H1 (cell line): ENCODE data around the gene DARS1. TPM values are rescaled to one million over a fixed set of nuclear protein-coding genes. Genes with fewer than 3 reads are reported as not detected.

Source experiments
- CTCF ChIA-PET: fragments of 300-600 bp; sonication (Branson Sonifier 250); formaldehyde crosslinking; loops from one replicate; lab custom pipeline; 2021; ENCODE audit not compliant: partially characterized antibody; lab: Charles Lee
- POLR2A ChIA-PET: fragments of 300-600 bp; sonication (Branson Sonifier 250); formaldehyde crosslinking; loops from one replicate; lab custom pipeline; 2021; ENCODE audit warnings: inconsistent platforms; ENCODE audit not compliant: partially characterized antibody; lab: Charles Lee
- DNase-seq, 2 experiments: peaks; one replicate each; pipeline versions ENCODE4 v3.0.0 to v3.0.0-alpha.2; 2010 to 2022; ENCODE audit warnings: low spot score in 2 of 2, low read depth in 1 of 2, mixed read lengths in 1 of 2
- FAIRE-seq: peaks from 2 replicates; lab custom pipeline; 2011; peaks lifted over from hg19 to GRCh38; lab: Jason Lieb, UNC
- H2AFZ ChIP-seq: 2 replicates; pipeline ENCODE4 v1.8.1; 2012; ENCODE audit warnings: low read length, inconsistent platforms
- H2AK5ac ChIP-seq: 2 replicates; pipeline ENCODE4 v1.6.1; 2013; ENCODE audit warnings: low read depth, low read length
- H2BK120ac ChIP-seq: replicated peaks from 2 replicates; pipeline ENCODE3; 2013; ENCODE audit warnings: low read depth, low read length, inconsistent platforms
- H2BK12ac ChIP-seq: 2 replicates; pipeline ENCODE4 v1.6.1; 2013; ENCODE audit warnings: low read depth, low read length
- H2BK15ac ChIP-seq: 2 replicates; pipeline ENCODE4 v1.6.1; 2013; ENCODE audit warnings: low read length
- H2BK20ac ChIP-seq: 2 replicates; pipeline ENCODE4 v1.6.1; 2013; ENCODE audit warnings: low read length
- H2BK5ac ChIP-seq: 2 replicates; pipeline ENCODE4 v1.6.1; 2013; ENCODE audit warnings: low read depth, low read length
- H3K14ac ChIP-seq: 2 replicates; pipeline ENCODE4 v1.6.1; 2013; ENCODE audit warnings: inconsistent platforms; ENCODE audit not compliant: insufficient read length
- H3K18ac ChIP-seq: 2 replicates; pipeline ENCODE4 v1.6.1; 2013; ENCODE audit warnings: low read length; ENCODE audit errors: extremely low read depth
- H3K23ac ChIP-seq: 2 replicates; pipeline ENCODE4 v1.6.1; 2013; ENCODE audit warnings: inconsistent platforms; ENCODE audit not compliant: insufficient read length
- H3K23me2 ChIP-seq: 2 replicates; pipeline ENCODE4 v1.6.1; 2013; ENCODE audit warnings: low read depth, low read length
- H3K27ac ChIP-seq: 2 replicates; pipeline ENCODE4 v1.6.1; 2011; ENCODE audit warnings: low read depth, low read length, inconsistent platforms
- H3K27me3 ChIP-seq, 4 experiments: replicated peaks in 1 of 4; 1 replicate in 1 of 4; 2 replicates in 3 of 4; pipeline versions ENCODE4 v1.6.1 to v1.8.1; 2011 to 2013; ENCODE audit warnings: low read length in 3 of 4, mild to moderate bottlenecking in 3 of 4, inconsistent platforms in 2 of 4, mixed read lengths in 2 of 4, moderate library complexity in 1 of 4; ENCODE audit not compliant: control insufficient read depth in 3 of 4, insufficient read depth in 3 of 4; ENCODE audit errors: extremely low read depth in 1 of 4
- H3K36me3 ChIP-seq, 4 experiments: 2 replicates each; pipeline versions ENCODE4 v1.6.1 to v1.8.1; 2011 to 2013; ENCODE audit warnings: mild to moderate bottlenecking in 4 of 4, low read length in 3 of 4, moderate library complexity in 2 of 4, control low read depth in 1 of 4, inconsistent platforms in 1 of 4; ENCODE audit not compliant: insufficient read depth in 4 of 4, control insufficient read depth in 2 of 4
- H3K4ac ChIP-seq: replicated peaks from 2 replicates; pipeline ENCODE3; 2013; ENCODE audit warnings: low read length, low read depth, mixed read lengths, inconsistent platforms; ENCODE audit not compliant: insufficient read length
- H3K4me1 ChIP-seq, 4 experiments: replicated peaks in 1 of 4; 1 replicate in 1 of 4; 2 replicates in 3 of 4; pipeline versions ENCODE4 v1.6.1 to v1.8.1; 2011 to 2013; ENCODE audit warnings: low read length in 3 of 4, inconsistent platforms in 2 of 4, mixed read lengths in 1 of 4; ENCODE audit not compliant: insufficient read depth in 4 of 4, control insufficient read depth in 3 of 4
- H3K4me2 ChIP-seq, 2 experiments: 2 replicates each; pipeline versions ENCODE4 v1.6.1 to v1.8.1; 2011 to 2013; ENCODE audit warnings: low read depth in 2 of 2, low read length in 2 of 2, control low read depth in 1 of 2, inconsistent platforms in 1 of 2, mild to moderate bottlenecking in 1 of 2; ENCODE audit not compliant: insufficient read depth in 1 of 2
- H3K4me3 ChIP-seq, 4 experiments: fragments of 200-600, 300-600 bp in 1 of 4; sonication (generic), shearing (Covaris generic), sonication (Bioruptor Twin) in 1 of 4; 2 replicates each; pipeline versions ENCODE4 v1.5.1 to v1.8.1; 2011 to 2016; ENCODE audit warnings: low read length in 4 of 4, low read depth in 3 of 4, control low read depth in 2 of 4, inconsistent platforms in 2 of 4, mild to moderate bottlenecking in 2 of 4, mixed read lengths in 1 of 4, moderate library complexity in 1 of 4; ENCODE audit not compliant: insufficient read depth in 2 of 4; ENCODE audit errors: extremely low read depth in 1 of 4
- H3K56ac ChIP-seq: replicated peaks from 2 replicates; pipeline ENCODE3; 2013; ENCODE audit warnings: low read depth, mild to moderate bottlenecking, mixed read lengths, low read length, inconsistent platforms; ENCODE audit not compliant: insufficient read length
- H3K79me1 ChIP-seq: 2 replicates; pipeline ENCODE4 v1.6.1; 2013; ENCODE audit warnings: low read depth, low read length, control low read depth
- H3K79me2 ChIP-seq, 2 experiments: 2 replicates each; pipeline versions ENCODE4 v1.6.1 to v1.8.1; 2012 to 2013; ENCODE audit warnings: low read length in 2 of 2, mild to moderate bottlenecking in 2 of 2, inconsistent platforms in 1 of 2; ENCODE audit not compliant: insufficient read depth in 2 of 2, control insufficient read depth in 1 of 2
- H3K9ac ChIP-seq, 4 experiments: replicated peaks in 1 of 4; 1 replicate in 1 of 4; 2 replicates in 3 of 4; pipeline versions ENCODE4 v1.6.1 to v1.8.1; 2011 to 2013; ENCODE audit warnings: low read depth in 3 of 4, low read length in 3 of 4, control low read depth in 2 of 4, mild to moderate bottlenecking in 2 of 4, moderate library complexity in 2 of 4, inconsistent platforms in 1 of 4; ENCODE audit errors: extremely low read depth in 1 of 4
- H3K9me3 ChIP-seq, 2 experiments: 2 replicates each; pipeline versions ENCODE4 v1.6.1 to v1.8.1; 2012 to 2013; ENCODE audit warnings: mild to moderate bottlenecking in 2 of 2, moderate library complexity in 2 of 2, control low read depth in 1 of 2, inconsistent platforms in 1 of 2, low read depth in 1 of 2, low read length in 1 of 2, mixed read lengths in 1 of 2; ENCODE audit not compliant: insufficient read depth in 2 of 2
- H4K20me1 ChIP-seq, 2 experiments: replicated peaks in 1 of 2; 2 replicates each; pipeline versions ENCODE3 to v1.8.1; 2011 to 2013; ENCODE audit warnings: inconsistent platforms in 2 of 2, low read length in 2 of 2, mild to moderate bottlenecking in 1 of 2; ENCODE audit not compliant: insufficient read depth in 2 of 2, control insufficient read depth in 1 of 2
- H4K5ac ChIP-seq: 2 replicates; pipeline ENCODE4 v1.6.1; 2013; ENCODE audit warnings: low read length, low read depth, mixed read lengths, inconsistent platforms; ENCODE audit not compliant: insufficient read length
- H4K8ac ChIP-seq: 2 replicates; pipeline ENCODE4 v1.8.0; 2013; ENCODE audit warnings: mild to moderate bottlenecking, moderate library complexity, low read length, inconsistent platforms; ENCODE audit not compliant: insufficient read depth; ENCODE audit errors: extremely low read depth
- H4K91ac ChIP-seq: replicated peaks from 2 replicates; pipeline ENCODE3; 2013; ENCODE audit warnings: low read length, mixed read lengths, inconsistent platforms; ENCODE audit not compliant: insufficient read length
- CBX5 ChIP-seq: fragments of 300-800, 300-1000 bp; sonication (generic); IDR thresholded peaks from 2 replicates; pipeline ENCODE4 v1.7.1; 2016; ENCODE audit warnings: antibody characterized with exemption, low read length, low read depth
- HDAC2 ChIP-seq, 2 experiments: fragments of 300-600 bp in 1 of 2; sonication (generic) in 1 of 2; IDR thresholded peaks; 2 replicates each; pipeline ENCODE4 v1.6.1; 2011 to 2012; ENCODE audit warnings: low read depth in 2 of 2, low read length in 2 of 2, mild to moderate bottlenecking in 2 of 2, moderate library complexity in 2 of 2, borderline replicate concordance in 1 of 2, inconsistent platforms in 1 of 2
- SIRT6 ChIP-seq: IDR thresholded peaks from one replicate; pipeline ENCODE4 v1.7.1; 2012; ENCODE audit warnings: low read length, inconsistent platforms
- SP2 ChIP-seq: IDR thresholded peaks from 2 replicates; pipeline ENCODE4 v1.6.1; 2012; ENCODE audit warnings: mild to moderate bottlenecking, low read length, inconsistent platforms
- SP4 ChIP-seq: IDR thresholded peaks from 2 replicates; pipeline ENCODE4 v1.6.1; 2012; ENCODE audit warnings: low read length, inconsistent platforms
- WGBS, 2 experiments: shearing (Covaris generic) in 1 of 2; methylation state at CpG; one replicate each; pipeline versions ENCODE4 v1.1.6 to v1.1.7; 2013 to 2015; ENCODE audit warnings: low lambda C conversion rate in 2 of 2, mixed read lengths in 2 of 2, inconsistent platforms in 1 of 2, low coverage in 1 of 2, missing lambda C conversion rate in 1 of 2; ENCODE audit not compliant: insufficient replicate concordance in 2 of 2, insufficient coverage in 1 of 2, insufficient read length in 1 of 2; ENCODE audit errors: extremely low coverage in 1 of 2, missing lambda C conversion rate in 1 of 2; 5-methylcytosine and 5-hydroxymethylcytosine counted together
- polyA plus RNA-seq, 7 experiments: library from polyadenylated mRNA; depleted of rRNA in 3 of 7; stranded (reverse) in 5 of 7; unstranded in 2 of 7; fragments of >200 nt in 5 of 7; fragments of 200-250 nt in 2 of 7; gene quantifications; 1 replicate in 5 of 7; 2 replicates in 1 of 7; 4 replicates in 1 of 7; pipeline versions ENCODE4 v1.2.1 to v1.2.3, GENCODE V29; 2011 to 2013; ENCODE audit warnings: missing spikeins in 2 of 7, mixed read lengths in 2 of 7
- total RNA-seq: library from RNA; stranded (reverse); fragmentation: NEBNext Ultra II Directional; extraction: Animal tissue kit (Norgen Biotek cat#: 25700); gene quantifications from 2 replicates; pipeline ENCODE4 v1.2.1, GENCODE V29; 2021
- TF ChIP-seq, protein P1 (sequence below): IDR thresholded peaks from 2 replicates; pipeline ENCODE4 v1.6.1; 2011; ENCODE audit warnings: low read length, improper control_type of control experiment

Gene DARS1
- total and polyA plus RNA-seq, 2 of the 8 experiments (the other 6 are each of a cell fraction or from before 2014, with no cell fraction given): 61.7 to 85.9 TPM

- H4K5ac ChIP-seq: no peak overlapping the region
- no peak overlapping the region for H4K91ac ChIP-seq
- no peak overlapping the region for H2BK20ac ChIP-seq
- no peak overlapping the region for H3K56ac ChIP-seq
- H3K9me3 ChIP-seq: no peaks in the 10 kb centered on the region
- no peak overlapping the region for H3K14ac ChIP-seq
- no peak overlapping the region for H2AK5ac ChIP-seq
- no peak overlapping the region for H2BK15ac ChIP-seq
- H3K9ac ChIP-seq: no peak overlapping the region
- H2BK12ac ChIP-seq: no peak overlapping the region
- H3K36me3 ChIP-seq: no peaks in the 10 kb centered on the region
- H3K27ac ChIP-seq: no peak overlapping the region
- H4K20me1 ChIP-seq: no peaks in the 10 kb centered on the region
- H3K27me3 ChIP-seq: no peaks in the 10 kb centered on the region
- no peak for FAIRE-seq
- POLR2A ChIA-PET: no interaction called here
- no peak overlapping the region for H3K4me3 ChIP-seq
- no peak overlapping the region for H2AFZ ChIP-seq
- H3K4me2 ChIP-seq: no peak overlapping the region
- no peak overlapping the region for H2BK120ac ChIP-seq
- DNase-seq: no peak
- no peak overlapping the region for H4K8ac ChIP-seq
- whole genome bisulfite sequencing, 2 experiments: 95% methylated on average over 5 of the region's 5 CpGs; no CpG with 5 or more reads in 1 of the 2 experiments
- H3K4ac ChIP-seq: no peak overlapping the region
- TF ChIP-seq SP4 (no peak), SIRT6 (no peak), CBX5 (no peak), HDAC2 (IDR thresholded peaks at IDR 0.05; ENCODE audit: borderline replicate concordance in 1 of 2, low read depth in 2 of 2, low read length in 2 of 2) (no peak), SP2 (no peak)
- TF ChIP-seq, protein P1, sequence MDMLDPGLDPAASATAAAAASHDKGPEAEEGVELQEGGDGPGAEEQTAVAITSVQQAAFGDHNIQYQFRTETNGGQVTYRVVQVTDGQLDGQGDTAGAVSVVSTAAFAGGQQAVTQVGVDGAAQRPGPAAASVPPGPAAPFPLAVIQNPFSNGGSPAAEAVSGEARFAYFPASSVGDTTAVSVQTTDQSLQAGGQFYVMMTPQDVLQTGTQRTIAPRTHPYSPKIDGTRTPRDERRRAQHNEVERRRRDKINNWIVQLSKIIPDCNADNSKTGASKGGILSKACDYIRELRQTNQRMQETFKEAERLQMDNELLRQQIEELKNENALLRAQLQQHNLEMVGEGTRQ: no peak
- no peaks in the 10 kb centered on the region for H3K79me1 ChIP-seq
- peaks cover 0 to 4% (median under 1%) of the 10 kb centered on the region in 4 experiments; a peak in 2 of 7 replicates for H3K4me1 ChIP-seq
- no peaks in the 10 kb centered on the region for H3K23me2 ChIP-seq
- H3K18ac ChIP-seq: no peak overlapping the region
- CTCF ChIA-PET: interaction anchor here (1.1 to 3.3 kb wide), 7 partner anchors 23 to 385 kb away, joined by 4 to 20 read pairs (median 12); no protein-coding TSS in a partner anchor
- H3K23ac ChIP-seq: no peak overlapping the region
- no peak overlapping the region for H2BK5ac ChIP-seq
- H3K79me2 ChIP-seq: no peaks in the 10 kb centered on the region
These were observed 13.5 kb upstream of the DARS1 start for GRCh38 chr2:135998879-135999278.
